Endothelial cell of umbilical vein (primary cell): ENCODE results near the gene TNN. TPM values are rescaled to one million over a fixed set of nuclear protein-coding genes. Genes with fewer than 3 reads are reported as not detected.

Experiments
- BruUV-seq: library from RNA; stranded (reverse); fragments of 400-500 nt; replicated peaks from 2 replicates; lab custom pipeline; 2021; lab: Mats Ljungman, UMichigan
- CTCF ChIA-PET: fragments of 300-600, 350-600 bp; sonication (Branson Sonifier 250); formaldehyde crosslinking; loops from one replicate; lab custom pipeline; 2021; ENCODE audit warnings: antibody characterized with exemption, inconsistent platforms; lab: Charles Lee
- POLR2A ChIA-PET: fragments of 300-600, 350-600 bp; sonication (Branson Sonifier 250); formaldehyde crosslinking; loops from one replicate; lab custom pipeline; 2021; ENCODE audit warnings: antibody characterized with exemption, inconsistent platforms; lab: Charles Lee
- DNase-seq: peaks from one replicate; pipeline ENCODE4 v3.0.0-alpha.2; 2011; ENCODE audit warnings: low read depth, low spot score
- FAIRE-seq: peaks from 2 replicates; lab custom pipeline; 2011; peaks lifted over from hg19 to GRCh38; lab: Jason Lieb, UNC
- H2AFZ ChIP-seq: 2 replicates; pipeline ENCODE4 v1.6.0; 2012; ENCODE audit warnings: low read depth, low read length, control low read depth, inconsistent platforms
- H3K27ac ChIP-seq: 2 replicates; pipeline ENCODE4 v1.5.1; 2011; ENCODE audit warnings: low read depth, mild to moderate bottlenecking, control low read depth, low read length, moderate library complexity; ENCODE audit not compliant: insufficient read depth
- H3K27me3 ChIP-seq, 2 experiments: 2 replicates each; pipeline versions ENCODE4 v1.6.0 to v1.6.1; 2011; ENCODE audit warnings: low read length in 2 of 2, mixed read lengths in 1 of 2; ENCODE audit not compliant: control insufficient read depth in 2 of 2, insufficient read depth in 2 of 2
- H3K36me3 ChIP-seq, 2 experiments: 2 replicates in 1 of 2; 3 replicates in 1 of 2; pipeline ENCODE4 v1.5.1; 2011; ENCODE audit warnings: low read length in 2 of 2, mild to moderate bottlenecking in 1 of 2, moderate library complexity in 1 of 2; ENCODE audit not compliant: control insufficient read depth in 2 of 2, insufficient read depth in 2 of 2; ENCODE audit errors: extremely low read depth in 1 of 2
- H3K4me1 ChIP-seq: 3 replicates; pipeline ENCODE4 v1.5.1; 2011; ENCODE audit warnings: mild to moderate bottlenecking, low read length; ENCODE audit not compliant: control insufficient read depth, insufficient read depth; ENCODE audit errors: extremely low read depth
- H3K4me2 ChIP-seq: 2 replicates; pipeline ENCODE4 v1.6.1; 2011; ENCODE audit warnings: low read length, control low read depth, mixed read lengths; ENCODE audit not compliant: insufficient read depth
- H3K4me3 ChIP-seq, 3 experiments: fragments of 200-600 bp in 1 of 3; sonication (generic), shearing (Covaris generic) in 1 of 3; replicated peaks in 1 of 3; 2 replicates each; pipeline ENCODE4 v1.5.1; 2011 to 2016; ENCODE audit warnings: control low read depth in 3 of 3, low read length in 3 of 3, mild to moderate bottlenecking in 2 of 3, inconsistent platforms in 1 of 3, low read depth in 1 of 3, moderate library complexity in 1 of 3; ENCODE audit not compliant: insufficient read depth in 1 of 3
- H3K79me2 ChIP-seq: 2 replicates; pipeline ENCODE4 v1.6.0; 2012; ENCODE audit warnings: low read length, inconsistent platforms; ENCODE audit not compliant: control insufficient read depth, insufficient read depth
- H3K9ac ChIP-seq: replicated peaks from 2 replicates; pipeline ENCODE3; 2011; ENCODE audit warnings: low read length, control low read depth; ENCODE audit not compliant: insufficient read depth; ENCODE audit errors: extremely low read depth
- H3K9me1 ChIP-seq: replicated peaks from 3 replicates; pipeline ENCODE4 v1.6.0; 2011; ENCODE audit warnings: mild to moderate bottlenecking, low read length; ENCODE audit not compliant: control insufficient read depth, insufficient read depth; ENCODE audit errors: extremely low read depth
- H3K9me3 ChIP-seq: replicated peaks from 2 replicates; pipeline ENCODE4 v1.5.1; 2012; ENCODE audit warnings: low read length, inconsistent platforms; ENCODE audit not compliant: control insufficient read depth, insufficient read depth
- H4K20me1 ChIP-seq: replicated peaks from 2 replicates; pipeline ENCODE3; 2011; ENCODE audit warnings: mild to moderate bottlenecking, low read length; ENCODE audit not compliant: control insufficient read depth, insufficient read depth; ENCODE audit errors: extremely low read depth
- EZH2 ChIP-seq: IDR thresholded peaks from 2 replicates; pipeline ENCODE4 v1.6.1; 2012; ENCODE audit warnings: borderline replicate concordance, low read depth, mild to moderate bottlenecking, moderate library complexity, low read length, inconsistent platforms; ENCODE audit not compliant: severe bottlenecking
- FOS ChIP-seq: IDR thresholded peaks from 2 replicates; pipeline ENCODE4 v1.6.1; 2011; ENCODE audit warnings: mild to moderate bottlenecking, low read length, moderate library complexity, borderline replicate concordance; ENCODE audit not compliant: insufficient read depth
- GATA2 ChIP-seq: IDR thresholded peaks from 2 replicates; pipeline ENCODE4 v1.7.0; 2011; ENCODE audit warnings: low read depth, mild to moderate bottlenecking, moderate library complexity, mixed read lengths, low read length; ENCODE audit not compliant: insufficient read length, insufficient read depth
- JUN ChIP-seq: IDR thresholded peaks from 2 replicates; pipeline ENCODE4 v1.6.1; 2011; ENCODE audit warnings: borderline replicate concordance, low read depth; ENCODE audit not compliant: insufficient read length, insufficient read depth
- MYC ChIP-seq: IDR thresholded peaks from one replicate; pipeline ENCODE4 v1.6.1; 2011; ENCODE audit warnings: mild to moderate bottlenecking, low read depth, low read length
- POLR2A ChIP-seq: IDR thresholded peaks from 2 replicates; pipeline ENCODE4 v1.6.1; 2012; ENCODE audit warnings: low read depth, mild to moderate bottlenecking, control low read depth, low read length
- dilution Hi-C: fragments of 300-500 bp; cut with MboI; formaldehyde crosslinking; loops from one replicate; pipeline ENCODE4 v1.15.0; 2019; ENCODE audit warnings: low sequenced_read_pairs; ENCODE audit not compliant: extremely low pct_ligation_motif_present
- intact Hi-C: fragments of 100-400 bp; cut with micrococcal nuclease; formaldehyde crosslinking; loops from one replicate; pipeline ENCODE4 v1.10.0; 2022
- polyA plus RNA-seq, 4 experiments: library from polyadenylated mRNA; depleted of rRNA in 3 of 4; stranded (reverse) in 3 of 4; unstranded in 1 of 4; fragments of >200 nt; gene quantifications; 2 replicates each; pipeline versions ENCODE4 v1.2.1 to v1.2.3, GENCODE V29; 2011 to 2012; ENCODE audit warnings: missing spikeins in 1 of 4
- total RNA-seq: library from RNA; stranded (reverse); gene quantifications from 2 replicates; pipeline ENCODE4 v1.2.3, GENCODE V29; 2021
- TF ChIP-seq, protein P1 (sequence below), 2 donors: IDR thresholded peaks; 1 replicate in 1 of 2; 2 replicates in 1 of 2; pipeline ENCODE4 v1.5.1; 2011; ENCODE audit warnings: low read length in 2 of 2, mild to moderate bottlenecking in 2 of 2, moderate library complexity in 2 of 2, control low read depth in 1 of 2, inconsistent platforms in 1 of 2, low read depth in 1 of 2; ENCODE audit not compliant: insufficient read depth in 1 of 2; ENCODE audit errors: extremely low read depth in 1 of 2
- TF ChIP-seq, protein P2 (sequence below): IDR thresholded peaks from 2 replicates; pipeline ENCODE4 v1.6.1; 2011; ENCODE audit not compliant: insufficient read depth, insufficient read length

The TNN gene
- total and polyA plus RNA-seq, 2 donors (not counting 3 experiments of a cell fraction or from before 2014, with no cell fraction given) = not detected

DNA sequence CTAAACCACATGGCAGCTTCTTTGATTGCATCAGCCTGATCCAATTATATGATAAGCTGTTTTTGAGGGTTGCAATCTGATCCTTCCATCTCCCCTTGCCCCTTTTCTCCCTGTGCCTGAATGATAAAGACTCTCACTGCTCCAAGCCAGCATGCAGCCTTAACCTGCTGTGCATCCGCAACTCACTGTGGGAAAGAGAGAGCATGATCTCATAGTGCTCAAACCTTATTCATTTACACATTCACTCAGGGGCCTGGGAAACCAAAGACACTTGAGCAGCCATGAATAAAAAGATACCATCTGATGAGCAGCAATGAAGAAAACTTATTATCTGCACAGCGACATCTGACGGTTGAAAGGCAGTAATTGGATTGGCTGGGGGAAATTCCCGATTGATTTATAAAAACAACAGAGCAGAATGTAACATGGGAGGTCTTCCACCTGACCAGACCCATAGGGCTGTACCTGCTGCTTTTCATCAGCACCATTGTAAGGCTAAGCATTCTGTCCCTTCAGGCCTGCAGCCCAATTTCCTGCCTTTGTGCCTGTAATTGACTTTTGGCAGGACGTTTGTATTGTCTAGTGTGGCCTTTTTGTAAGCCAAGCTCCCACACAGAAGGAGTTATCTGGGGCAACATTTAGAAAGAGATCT lies 62.5 kb downstream of the TNN start:
- no peaks in the 10 kb centered on the region for H3K4me1 ChIP-seq
- ChIA-PET CTCF (interaction anchor here (1.2 to 3.3 kb wide), 5 partner anchors 16 to 187 kb away, joined by 4 to 14 read pairs (median 7); no protein-coding TSS in a partner anchor), POLR2A (no interaction called here)
- no peaks in the 10 kb centered on the region for H4K20me1 ChIP-seq
- no peaks in the 10 kb centered on the region for H3K9me3 ChIP-seq
- no peak overlapping the region for H3K27ac ChIP-seq
- BruUV-seq = no TSS peak
- H3K36me3 ChIP-seq = no peaks in the 10 kb centered on the region
- DNase-seq (peak; percentile 72), FAIRE-seq (peak; percentile 67)
- dilution Hi-C loops = no loop called here
- no peaks in the 10 kb centered on the region for H3K79me2 ChIP-seq
- peaks cover 0 to 6% of the 10 kb centered on the region in 2 experiments for H3K27me3 ChIP-seq
- intact Hi-C loops = no loop called here
- no peak overlapping the region for H3K4me2 ChIP-seq
- no peak overlapping the region for H3K9ac ChIP-seq
- TF ChIP-seq, protein P1, sequence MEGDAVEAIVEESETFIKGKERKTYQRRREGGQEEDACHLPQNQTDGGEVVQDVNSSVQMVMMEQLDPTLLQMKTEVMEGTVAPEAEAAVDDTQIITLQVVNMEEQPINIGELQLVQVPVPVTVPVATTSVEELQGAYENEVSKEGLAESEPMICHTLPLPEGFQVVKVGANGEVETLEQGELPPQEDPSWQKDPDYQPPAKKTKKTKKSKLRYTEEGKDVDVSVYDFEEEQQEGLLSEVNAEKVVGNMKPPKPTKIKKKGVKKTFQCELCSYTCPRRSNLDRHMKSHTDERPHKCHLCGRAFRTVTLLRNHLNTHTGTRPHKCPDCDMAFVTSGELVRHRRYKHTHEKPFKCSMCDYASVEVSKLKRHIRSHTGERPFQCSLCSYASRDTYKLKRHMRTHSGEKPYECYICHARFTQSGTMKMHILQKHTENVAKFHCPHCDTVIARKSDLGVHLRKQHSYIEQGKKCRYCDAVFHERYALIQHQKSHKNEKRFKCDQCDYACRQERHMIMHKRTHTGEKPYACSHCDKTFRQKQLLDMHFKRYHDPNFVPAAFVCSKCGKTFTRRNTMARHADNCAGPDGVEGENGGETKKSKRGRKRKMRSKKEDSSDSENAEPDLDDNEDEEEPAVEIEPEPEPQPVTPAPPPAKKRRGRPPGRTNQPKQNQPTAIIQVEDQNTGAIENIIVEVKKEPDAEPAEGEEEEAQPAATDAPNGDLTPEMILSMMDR (IDR thresholded peaks at IDR 0.05; ENCODE audit: extremely low read depth in 1 of 2, insufficient read depth in 1 of 2, low read depth in 1 of 2, low read length in 2 of 2) = no peak
- TF ChIP-seq GATA2 (no peak), POLR2A (no peak), EZH2 (no peak)
- H3K9me1 ChIP-seq = no peaks in the 10 kb centered on the region
- no peak overlapping the region for H3K4me3 ChIP-seq
- H2AFZ ChIP-seq = no peak overlapping the region

DNA sequence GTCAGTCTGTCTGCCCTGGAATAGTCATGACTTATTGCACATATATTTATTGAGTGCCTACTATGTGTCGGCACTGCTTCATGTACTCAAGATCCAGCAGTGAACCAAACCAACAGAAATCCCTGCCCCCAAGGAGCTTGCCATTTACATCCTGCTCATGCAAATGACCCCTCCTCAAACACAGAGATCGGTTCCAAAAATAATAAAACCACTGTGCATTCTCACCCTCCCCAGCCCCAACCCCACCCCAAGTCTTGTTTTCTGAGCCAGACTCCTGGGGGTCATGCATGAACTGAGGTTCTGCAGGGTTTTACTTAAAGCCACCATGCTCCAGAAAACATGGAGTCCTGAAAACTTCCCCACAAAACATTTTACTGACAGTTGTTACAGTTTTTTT lies 63.0 kb downstream of the TNN start:
- Histone ChIP-seq H3K4me2 (no peak overlapping the region), H4K20me1 (no peaks in the 10 kb centered on the region), H3K4me1 (no peaks in the 10 kb centered on the region), H3K27me3 (peaks cover 0 to 6% of the 10 kb centered on the region in 2 experiments), H3K9ac (no peak overlapping the region), H3K36me3 (no peaks in the 10 kb centered on the region), H3K27ac (no peak overlapping the region), H3K9me3 (no peaks in the 10 kb centered on the region), H3K9me1 (no peaks in the 10 kb centered on the region), H2AFZ (no peak overlapping the region), H3K4me3 (no peak overlapping the region), H3K79me2 (no peaks in the 10 kb centered on the region)
- TF ChIP-seq, protein P2, sequence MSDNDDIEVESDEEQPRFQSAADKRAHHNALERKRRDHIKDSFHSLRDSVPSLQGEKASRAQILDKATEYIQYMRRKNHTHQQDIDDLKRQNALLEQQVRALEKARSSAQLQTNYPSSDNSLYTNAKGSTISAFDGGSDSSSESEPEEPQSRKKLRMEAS = no peak
- TF ChIP-seq FOS (no peak), GATA2 (no peak), JUN (no peak), MYC (no peak)
- TF ChIP-seq, protein P1 (IDR thresholded peaks at IDR 0.05; ENCODE audit: extremely low read depth in 1 of 2, insufficient read depth in 1 of 2, low read depth in 1 of 2, low read length in 2 of 2) = no peak
- DNase-seq (no peak), FAIRE-seq (no peak)
- ChIA-PET CTCF (interaction anchor here (1.2 to 3.3 kb wide), 5 partner anchors 16 to 187 kb away, joined by 4 to 14 read pairs (median 7); no protein-coding TSS in a partner anchor), POLR2A (no interaction called here)
- dilution Hi-C loops (no loop called here), intact Hi-C loops (no loop called here)
- BruUV-seq = no TSS peak
